ES-I3 (cell line): ENCODE data around the gene SEMA6A.

Experiments used
- H3K36me3 ChIP-seq: 2 replicates; pipeline ENCODE4 v1.6.1; 2013; ENCODE audit warnings: mild to moderate bottlenecking, low read length, control low read depth, moderate library complexity; ENCODE audit not compliant: insufficient read depth
- H3K4me1 ChIP-seq: 2 replicates; pipeline ENCODE4 v1.6.1; 2013; ENCODE audit warnings: mild to moderate bottlenecking, control low read depth, low read length; ENCODE audit not compliant: insufficient read depth
- H3K9ac ChIP-seq: 2 replicates; pipeline ENCODE4 v1.6.1; 2013; ENCODE audit warnings: low read depth, mild to moderate bottlenecking, low read length, moderate library complexity
- H3K9me3 ChIP-seq: 2 replicates; pipeline ENCODE4 v1.6.1; 2013; ENCODE audit warnings: mild to moderate bottlenecking, low read length, moderate library complexity; ENCODE audit not compliant: control insufficient read depth, insufficient read depth

SEMA6A gene

GRCh38 chr5:116418774-116419173, 155.8 kb downstream of the SEMA6A start:
- H3K9ac ChIP-seq, result no peak overlapping the region
- H3K36me3 ChIP-seq, result no peaks in the 10 kb centered on the region
- no peaks in the 10 kb centered on the region for H3K9me3 ChIP-seq
- peaks cover under 1% of the 10 kb centered on the region; the same call in 1 of the 2 replicates for H3K4me1 ChIP-seq

- Histone ChIP-seq H3K4me1 (peaks cover 2% of the 10 kb centered on the region; the same call in 1 of the 2 replicates), H3K9me3 (no peaks in the 10 kb centered on the region), H3K36me3 (no peaks in the 10 kb centered on the region), H3K9ac (no peak overlapping the region)
These were observed 156.6 kb downstream of the SEMA6A start for GRCh38 chr5:116418016-116418415.

GRCh38 chr5:116415989-116416388, 158.6 kb downstream of the SEMA6A start:
- Histone ChIP-seq H3K36me3 (no peaks in the 10 kb centered on the region), H3K4me1 (peaks cover 2% of the 10 kb centered on the region; the same call in 1 of the 2 replicates), H3K9me3 (no peaks in the 10 kb centered on the region), H3K9ac (no peak overlapping the region)

DNA sequence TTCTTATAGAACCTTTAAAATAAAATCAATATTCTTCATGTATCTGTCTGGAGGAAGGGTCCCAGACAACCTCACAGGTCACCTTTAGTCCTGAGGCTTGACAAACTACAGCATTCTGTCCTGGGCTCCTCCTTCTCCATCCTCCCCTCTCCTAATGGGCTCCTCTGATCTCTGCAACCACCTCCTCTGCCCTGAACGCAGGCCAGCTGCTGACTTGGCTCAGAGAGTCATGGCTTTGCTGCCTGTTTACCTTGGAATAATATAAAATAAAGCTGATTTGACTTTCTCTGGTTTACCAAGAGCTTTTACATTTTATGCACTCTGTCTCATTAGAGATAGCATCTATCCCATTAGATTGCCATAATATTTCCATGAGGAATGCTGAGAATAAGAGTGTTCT, 159.4 kb downstream of the SEMA6A start:
- Histone ChIP-seq H3K9me3 (no peaks in the 10 kb centered on the region), H3K9ac (no peak overlapping the region), H3K36me3 (no peaks in the 10 kb centered on the region), H3K4me1 (peaks cover 2% of the 10 kb centered on the region; the same call in 1 of the 2 replicates)

DNA sequence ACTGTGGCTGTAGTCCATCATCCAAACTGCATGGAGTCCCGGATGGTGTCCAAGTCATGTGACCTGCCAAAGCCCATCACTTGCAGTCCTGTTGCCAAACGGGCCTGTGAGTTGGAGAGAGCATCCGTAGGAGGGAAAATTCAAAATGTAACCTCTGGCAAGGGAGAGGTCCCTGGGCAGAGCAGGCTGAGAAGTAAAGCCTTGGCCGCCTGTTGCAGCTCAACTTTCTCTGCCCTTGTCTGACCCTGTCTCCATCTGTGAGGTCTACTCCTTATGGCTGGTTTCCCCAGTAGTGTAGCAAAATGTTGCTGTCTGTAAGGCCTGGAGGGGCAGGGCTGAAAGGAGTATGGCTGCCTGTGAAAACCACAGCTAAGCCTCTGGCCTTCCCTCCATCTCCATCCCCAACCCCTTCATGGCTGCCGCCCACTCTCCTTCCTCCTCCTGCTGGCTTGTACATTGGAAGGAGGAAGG, 163.5 kb downstream of the SEMA6A start:
- Histone ChIP-seq H3K36me3 (no peaks in the 10 kb centered on the region), H3K4me1 (peaks cover 2% of the 10 kb centered on the region; the same call in 1 of the 2 replicates), H3K9me3 (no peaks in the 10 kb centered on the region), H3K9ac (no peak overlapping the region)

DNA sequence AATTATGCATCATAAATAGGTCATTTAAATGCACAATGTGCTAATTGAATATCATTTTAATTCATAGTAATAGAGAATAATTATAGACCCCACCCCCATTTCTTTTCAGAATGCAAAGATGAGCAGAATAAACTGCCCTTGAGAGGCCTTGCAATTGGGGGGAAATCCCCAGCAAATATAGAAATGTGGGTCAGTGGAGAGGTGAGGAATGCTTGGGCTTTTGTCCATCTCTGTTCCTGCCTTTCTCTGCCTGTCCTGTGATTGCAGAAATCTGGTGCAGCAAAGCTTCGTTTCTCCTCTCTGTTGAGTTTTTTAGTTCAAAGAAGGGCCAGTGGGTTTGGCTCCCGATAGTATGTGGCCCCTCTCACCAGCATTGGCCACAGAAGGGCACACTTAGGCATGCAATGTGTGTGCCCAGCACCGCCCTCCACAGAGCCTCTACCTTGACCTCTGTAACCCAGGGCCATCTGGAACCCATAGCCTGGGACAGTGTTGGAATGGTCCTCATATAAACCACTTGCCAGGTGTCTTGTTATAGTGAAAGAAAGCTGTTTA, 164.2 kb downstream of the SEMA6A start:
- Histone ChIP-seq H3K9ac (no peak overlapping the region), H3K4me1 (peaks cover 2% of the 10 kb centered on the region; the same call in 1 of the 2 replicates), H3K36me3 (no peaks in the 10 kb centered on the region)

DNA sequence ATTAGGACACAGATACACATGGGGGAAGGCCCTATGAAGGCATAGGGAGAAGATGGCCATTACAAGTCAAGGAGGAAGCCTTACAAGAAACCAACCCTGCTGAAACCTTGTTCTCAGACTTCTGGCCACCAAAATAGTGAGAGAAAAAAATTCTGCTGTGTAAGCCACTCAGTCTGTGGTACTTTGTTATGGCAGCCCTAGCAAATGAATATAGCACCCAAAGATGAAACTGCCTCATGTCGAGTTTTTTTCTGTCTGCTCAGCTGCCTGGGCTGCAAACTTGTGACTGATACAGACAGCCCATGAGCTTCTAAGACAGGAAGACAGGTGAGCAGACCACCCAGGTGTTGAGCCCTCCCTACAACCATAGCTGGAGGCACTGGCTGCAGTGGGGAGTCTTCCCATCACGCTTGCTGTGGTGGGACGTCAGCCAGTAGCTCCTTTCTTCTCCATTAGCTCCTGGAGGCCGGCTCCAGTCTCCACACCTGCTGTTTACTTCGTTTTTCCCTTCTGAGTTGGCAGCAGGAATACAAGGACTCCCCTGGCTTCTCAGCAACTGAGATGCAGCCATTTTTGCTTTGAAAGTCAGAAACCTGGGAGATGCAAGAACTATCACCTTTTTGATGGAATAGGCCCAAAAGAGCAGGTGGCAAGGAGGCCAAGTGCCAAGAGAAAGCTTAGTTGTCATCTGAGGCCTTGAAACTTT, 164.9 kb downstream of the SEMA6A start:
- Histone ChIP-seq H3K36me3 (no peaks in the 10 kb centered on the region), H3K4me1 (peaks cover 2% of the 10 kb centered on the region; the same call in 1 of the 2 replicates), H3K9me3 (no peaks in the 10 kb centered on the region), H3K9ac (no peak overlapping the region)

More for the DNA sequence above, 164.2 kb downstream of the SEMA6A start:
- no peaks in the 10 kb centered on the region for H3K9me3 ChIP-seq

DNA sequence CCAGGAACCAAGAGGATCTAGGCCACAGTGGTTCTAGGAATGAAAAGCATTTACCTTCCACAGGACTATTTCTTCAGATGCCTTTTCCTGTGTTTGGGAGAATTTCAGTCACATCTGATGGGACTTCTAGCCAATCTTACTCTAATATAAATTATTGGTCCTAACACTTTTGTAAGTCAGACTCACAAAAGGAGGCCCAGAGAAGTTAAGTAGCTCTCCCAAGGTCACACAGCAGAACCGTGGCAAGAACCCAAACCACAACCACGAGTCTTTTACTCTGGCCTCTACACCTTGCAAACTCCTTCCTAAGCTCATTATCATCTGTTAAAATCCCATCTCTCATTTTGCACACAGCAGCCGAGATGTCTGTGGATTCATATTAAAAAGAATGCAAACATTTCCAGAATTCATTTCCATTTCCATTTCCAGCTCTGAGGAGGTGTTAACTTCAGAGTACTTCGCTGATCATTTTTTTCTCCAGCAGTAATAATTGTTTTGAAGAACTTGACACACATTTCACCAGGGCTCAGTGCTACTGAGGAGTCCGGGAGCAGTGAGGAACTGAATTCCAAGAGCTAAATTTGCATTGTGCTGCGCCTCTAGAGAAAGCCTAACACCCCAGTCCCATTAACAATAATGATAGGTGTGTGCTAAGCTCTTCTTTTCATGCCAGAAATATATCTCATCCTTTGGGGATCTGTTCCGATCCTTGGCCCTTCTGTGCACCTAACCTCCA, 168.1 kb downstream of the SEMA6A start:
- H3K9me3 ChIP-seq, result no peaks in the 10 kb centered on the region
- H3K9ac ChIP-seq, result no peak overlapping the region
- no peaks in the 10 kb centered on the region for H3K4me1 ChIP-seq
- no peaks in the 10 kb centered on the region for H3K36me3 ChIP-seq

DNA sequence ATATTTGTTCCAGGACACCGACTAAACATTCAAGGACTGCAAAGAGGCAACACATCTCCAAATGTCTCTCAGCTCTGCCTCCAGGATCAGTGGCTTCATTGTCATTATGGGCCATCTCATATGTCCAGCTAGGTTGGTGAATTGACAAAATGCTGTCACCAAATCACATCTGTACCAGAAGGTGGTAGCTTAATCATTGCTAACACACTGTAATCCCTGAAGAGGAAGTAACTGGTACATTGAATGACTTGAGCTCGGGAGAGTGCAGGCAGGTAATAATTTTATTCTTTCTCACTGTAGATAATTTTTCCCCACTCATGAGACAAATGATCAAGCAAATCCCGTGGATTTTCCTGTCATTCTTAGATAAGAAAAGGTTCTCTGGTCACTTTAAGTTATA, 169.8 kb downstream of the SEMA6A start:
- Histone ChIP-seq H3K4me1 (no peaks in the 10 kb centered on the region), H3K36me3 (no peaks in the 10 kb centered on the region), H3K9me3 (no peaks in the 10 kb centered on the region), H3K9ac (no peak overlapping the region)

DNA sequence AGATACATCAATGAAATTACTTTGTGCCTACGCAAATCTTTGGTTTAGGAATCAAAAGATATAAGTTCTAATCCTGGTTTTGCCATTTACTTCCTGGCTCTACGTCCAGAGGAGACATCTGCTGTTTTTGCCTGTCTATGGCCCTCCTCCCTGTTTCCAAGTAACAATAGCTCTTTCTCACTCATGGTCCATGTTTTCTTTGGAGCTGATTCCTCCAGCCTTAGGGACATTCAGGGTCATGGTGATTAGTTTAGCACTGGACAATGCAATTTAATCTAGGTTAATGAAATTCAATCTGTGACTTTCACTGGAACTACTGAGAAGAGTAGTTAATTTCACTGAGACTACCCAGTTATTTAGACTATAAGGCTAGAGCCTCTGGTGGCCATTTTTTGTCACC, 170.6 kb downstream of the SEMA6A start:
- Histone ChIP-seq H3K9ac (no peak overlapping the region), H3K36me3 (no peaks in the 10 kb centered on the region), H3K9me3 (no peaks in the 10 kb centered on the region), H3K4me1 (no peaks in the 10 kb centered on the region)

DNA sequence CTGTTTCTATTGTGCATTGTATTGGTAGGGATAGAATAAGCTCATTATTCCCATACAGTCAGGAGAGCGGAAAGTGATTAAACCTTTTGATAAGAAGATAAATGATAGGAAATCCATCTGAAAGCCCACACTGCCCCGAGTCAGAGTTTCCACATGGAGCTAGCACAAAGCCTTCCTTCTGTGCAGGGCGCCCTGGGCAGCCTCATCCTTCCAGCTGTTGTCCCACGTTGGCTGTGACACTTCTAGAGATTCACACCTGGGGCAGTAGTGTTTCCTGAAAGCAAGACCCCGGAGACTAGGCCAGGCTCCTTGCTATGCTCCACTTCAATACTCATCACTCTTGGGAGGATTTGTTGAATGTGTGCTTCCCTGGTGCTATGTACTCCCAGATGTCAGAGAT, 172.4 kb downstream of the SEMA6A start:
- H3K9ac ChIP-seq, result no peak overlapping the region
- no peaks in the 10 kb centered on the region for H3K9me3 ChIP-seq
- no peaks in the 10 kb centered on the region for H3K36me3 ChIP-seq
- no peaks in the 10 kb centered on the region for H3K4me1 ChIP-seq

DNA sequence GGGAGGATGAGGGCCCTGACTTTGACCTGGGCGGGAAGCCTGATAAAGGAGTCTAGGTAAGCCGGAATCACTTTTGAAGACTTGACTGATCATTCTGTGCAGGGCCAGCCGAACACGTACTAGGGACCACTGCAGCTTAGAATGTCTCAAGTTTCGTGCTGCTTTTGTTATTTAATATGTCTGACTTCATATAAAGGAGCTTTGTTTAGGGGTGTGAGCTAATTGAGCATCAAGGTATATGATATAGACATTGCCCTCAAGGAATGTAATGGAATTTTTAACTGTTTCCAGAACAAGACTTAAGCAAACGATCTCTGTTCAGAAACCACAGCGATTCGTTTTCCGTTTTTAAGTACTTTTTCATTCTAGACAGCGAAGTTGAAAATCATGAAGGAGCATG, 173.0 kb downstream of the SEMA6A start:
- Histone ChIP-seq H3K36me3 (no peaks in the 10 kb centered on the region), H3K4me1 (no peaks in the 10 kb centered on the region), H3K9me3 (no peaks in the 10 kb centered on the region), H3K9ac (no peak overlapping the region)

DNA sequence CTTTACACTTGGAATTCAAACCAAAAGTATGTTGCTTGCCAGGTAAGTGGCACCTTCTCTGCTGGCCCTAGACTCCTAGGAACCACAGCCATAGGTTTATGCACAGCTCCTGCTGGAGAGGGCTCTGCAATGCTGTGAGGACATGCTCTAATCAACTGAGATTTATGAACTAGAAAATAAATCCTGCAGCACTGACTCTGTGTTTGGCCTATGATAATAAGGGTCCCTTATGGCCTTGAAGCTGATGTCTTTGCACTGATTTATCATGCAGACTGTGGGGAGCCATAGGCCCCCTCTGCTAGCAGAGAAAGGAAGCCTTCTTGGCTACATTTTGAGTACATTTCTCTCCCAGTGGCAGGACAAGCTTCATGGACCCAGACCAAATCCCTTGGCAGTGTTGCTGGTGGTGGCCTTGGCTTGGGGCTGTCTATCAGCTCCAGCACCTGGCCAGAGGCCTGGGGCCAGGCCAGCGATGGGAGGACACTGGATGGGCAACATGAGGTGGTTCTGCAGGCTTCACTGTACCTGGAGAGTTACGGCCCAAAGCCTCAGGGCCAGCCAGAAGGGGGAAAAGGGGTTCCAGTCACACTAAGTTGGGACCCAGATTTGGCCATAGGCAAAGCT, 178.0 kb downstream of the SEMA6A start:
- Histone ChIP-seq H3K9ac (no peak overlapping the region), H3K36me3 (no peaks in the 10 kb centered on the region), H3K9me3 (no peaks in the 10 kb centered on the region), H3K4me1 (no peaks in the 10 kb centered on the region)

DNA sequence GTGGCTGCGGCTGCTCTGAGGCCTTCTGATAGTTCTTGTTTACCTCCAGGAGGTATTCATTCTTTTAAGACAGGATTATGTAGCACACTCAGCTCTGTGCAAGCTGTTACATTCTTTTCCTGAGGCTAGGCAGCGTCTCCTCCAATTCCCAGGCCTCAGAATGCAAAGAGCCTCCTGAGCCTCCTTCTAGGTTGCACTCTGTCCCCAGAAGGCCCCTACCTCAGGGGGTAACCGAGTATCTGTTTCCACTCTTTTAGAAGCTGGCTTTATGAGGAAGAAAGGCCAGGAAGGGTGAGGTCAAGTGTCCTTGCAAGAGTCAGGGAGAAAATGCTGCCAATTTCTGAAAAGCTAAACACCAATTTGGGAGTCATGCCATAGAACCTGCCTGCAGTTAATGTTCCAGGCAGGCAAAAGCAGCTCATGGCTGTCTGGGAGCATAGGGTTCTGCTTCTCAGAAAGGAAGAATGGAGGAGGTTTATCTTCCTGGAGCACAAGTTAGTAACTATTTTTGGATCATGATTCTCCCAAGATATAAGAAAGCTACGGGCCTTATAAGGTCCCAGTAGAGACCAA, 178.9 kb downstream of the SEMA6A start:
- Histone ChIP-seq H3K9me3 (no peaks in the 10 kb centered on the region), H3K4me1 (no peaks in the 10 kb centered on the region), H3K36me3 (no peaks in the 10 kb centered on the region), H3K9ac (no peak overlapping the region)
